Lower leg skin (tissue), 4 donors: Measurements from ENCODE around the gene SLC38A10. TPM values are rescaled to one million over a fixed set of nuclear protein-coding genes. Genes with fewer than 3 reads are reported as not detected.

Source experiments
- DNase-seq, 2 donors: peaks; one replicate each; pipeline ENCODE4 v3.0.0-alpha.2; 2019; ENCODE audit warnings: low spot score in 2 of 2
- H3K4me3 ChIP-seq: fragments of 200-600 bp; sonication (generic); 2 replicates; pipeline ENCODE4 v1.5.1; 2017; ENCODE audit warnings: mild to moderate bottlenecking, low read depth; ENCODE audit not compliant: poor library complexity, severe bottlenecking
- CTCF ChIP-seq, 3 donors: fragments of 450-650 bp; IDR thresholded peaks; one replicate each; pipeline ENCODE4 v1.5.1; 2016; ENCODE audit warnings: antibody characterized with exemption in 3 of 3, mild to moderate bottlenecking in 3 of 3, moderate library complexity in 2 of 3
- POLR2A ChIP-seq, 2 donors: fragments of 450-650 bp; IDR thresholded peaks; one replicate each; pipeline ENCODE4 v1.6.1; 2016 to 2017; ENCODE audit warnings: antibody characterized with exemption in 2 of 2, mild to moderate bottlenecking in 1 of 2, moderate library complexity in 1 of 2
- WGBS, 2 donors: methylation state at CpG; one replicate each; pipeline ENCODE4 v1.1.5; 2018; 5-methylcytosine and 5-hydroxymethylcytosine counted together
- intact Hi-C: fragments of 100-400 bp; cut with DNase I; formaldehyde crosslinking; loops from one replicate; pipeline ENCODE4 v1.15.0; 2023; ENCODE audit warnings: low total_unique reads
- total RNA-seq, 4 donors: library from RNA; depleted of rRNA; stranded (reverse); fragments of >200 nt; gene quantifications; one replicate each; pipeline ENCODE4 v1.1.0, GENCODE V29; 2016

Gene SLC38A10
- total RNA-seq, 4 donors from 2014 or later = 47.5 to 100 (median 73.3) TPM

DNA sequence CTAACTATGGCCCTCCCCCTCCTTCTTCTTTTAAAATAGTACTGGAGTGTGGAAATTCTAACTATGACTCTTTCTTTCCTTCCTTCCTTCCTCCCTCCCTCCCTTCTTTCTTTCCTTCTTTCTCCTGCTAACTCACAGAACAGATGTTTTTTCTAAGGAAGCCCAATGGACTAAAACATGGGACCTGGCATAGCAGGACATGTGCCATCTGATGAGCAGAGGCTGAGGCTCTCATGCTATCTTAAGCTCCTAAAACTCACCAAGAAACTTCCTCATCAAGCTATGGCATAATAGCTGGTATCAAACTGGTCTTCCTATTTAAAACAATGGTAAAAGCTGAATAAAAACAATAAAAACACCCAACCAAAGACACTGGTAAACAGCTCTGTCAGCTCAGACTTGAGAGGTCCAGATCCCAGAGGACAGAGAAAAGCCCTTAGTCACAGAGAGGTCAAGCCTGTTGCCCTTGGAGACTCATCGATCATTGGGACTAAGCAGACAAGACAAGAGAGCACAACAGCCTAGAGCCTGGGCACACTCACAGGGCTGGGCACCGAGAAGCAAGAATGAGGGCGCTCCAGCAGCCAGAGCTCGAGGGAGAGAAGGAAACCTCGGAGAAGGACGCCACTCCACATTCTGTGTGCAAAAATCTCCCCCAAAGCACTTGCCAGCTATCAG is 27.6 kb downstream of the SLC38A10 start:
- no peak for TF ChIP-seq POLR2A (IDR thresholded peaks at IDR 0.05)
- no peak for TF ChIP-seq CTCF (IDR thresholded peaks at IDR 0.05)
- WGBS, 2 donors = 72 to 85% methylated on average over 6 of the region's 6 CpGs
- intact Hi-C loops = no loop called here
- DNase-seq = no peak
- no peak overlapping the region for H3K4me3 ChIP-seq

DNA sequence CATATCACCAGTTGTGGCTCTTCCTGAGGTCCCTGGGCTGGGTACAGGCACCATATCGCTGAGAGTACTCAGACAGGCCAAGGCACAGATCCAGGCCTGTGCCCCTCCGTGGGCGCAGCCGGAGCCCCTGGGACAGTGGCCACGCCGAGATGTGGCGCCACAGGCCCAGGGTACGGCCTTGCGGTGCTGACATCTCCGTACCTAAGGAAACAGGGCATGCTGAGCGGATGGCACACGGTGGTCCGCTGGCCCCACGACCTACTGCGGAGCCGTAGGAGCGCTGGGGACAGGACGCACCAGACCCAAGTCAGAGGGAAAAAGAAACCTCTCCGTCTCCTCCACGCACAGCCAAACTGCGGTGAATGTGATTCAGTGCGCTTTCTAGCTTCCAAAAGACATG is 29.5 kb downstream of the SLC38A10 start:
- TF ChIP-seq CTCF (IDR thresholded peaks at IDR 0.05) = no peak
- no peak for TF ChIP-seq POLR2A (IDR thresholded peaks at IDR 0.05)
- intact Hi-C loops = no loop called here
- H3K4me3 ChIP-seq = no peak overlapping the region
- WGBS, 2 donors = 94 to 97% methylated on average over 21 to 22 of the region's 22 CpGs
- no peak for DNase-seq

GRCh38 chr17:81264640-81265039 is 30.5 kb downstream of the SLC38A10 start:
- WGBS, 2 donors = 89 to 99% methylated on average over 8 to 12 of the region's 12 CpGs
- H3K4me3 ChIP-seq = no peak overlapping the region
- TF ChIP-seq CTCF (IDR thresholded peaks at IDR 0.05) = no peak
- TF ChIP-seq POLR2A (IDR thresholded peaks at IDR 0.05) = no peak
- DNase-seq = no peak
- intact Hi-C loops = no loop called here

- H3K4me3 ChIP-seq = no peak overlapping the region
- no peak for TF ChIP-seq POLR2A (IDR thresholded peaks at IDR 0.05)
- no peak for TF ChIP-seq CTCF (IDR thresholded peaks at IDR 0.05)
- DNase-seq = no peak
- 95 to 96% methylated on average over 37 to 38 of the region's 40 CpGs for WGBS, 2 donors
- intact Hi-C loops = no loop called here
These were observed 31.5 kb downstream of the SLC38A10 start for GRCh38 chr17:81263371-81264181.

GRCh38 chr17:81261582-81262336 is 33.3 kb downstream of the SLC38A10 start:
- TF ChIP-seq POLR2A (IDR thresholded peaks at IDR 0.05) (no peak), CTCF (IDR thresholded peaks at IDR 0.05) (no peak)
- DNase-seq = no peak
- WGBS, 2 donors = 91 to 94% methylated on average over 36 of the region's 36 CpGs

More at GRCh38 chr17:81261582-81262336, 33.3 kb downstream of the SLC38A10 start:
- intact Hi-C loops = no loop called here
- H3K4me3 ChIP-seq = no peak overlapping the region
